Measurements from ENCODE around the gene ABCC10. TPM values are rescaled to one million over a fixed set of nuclear protein-coding genes. Genes with fewer than 3 reads are reported as not detected.

The ABCC10 gene
- polyA plus RNA-seq, 3 donors = 7.6 to 32.8 (median 10.2) TPM

DNA sequence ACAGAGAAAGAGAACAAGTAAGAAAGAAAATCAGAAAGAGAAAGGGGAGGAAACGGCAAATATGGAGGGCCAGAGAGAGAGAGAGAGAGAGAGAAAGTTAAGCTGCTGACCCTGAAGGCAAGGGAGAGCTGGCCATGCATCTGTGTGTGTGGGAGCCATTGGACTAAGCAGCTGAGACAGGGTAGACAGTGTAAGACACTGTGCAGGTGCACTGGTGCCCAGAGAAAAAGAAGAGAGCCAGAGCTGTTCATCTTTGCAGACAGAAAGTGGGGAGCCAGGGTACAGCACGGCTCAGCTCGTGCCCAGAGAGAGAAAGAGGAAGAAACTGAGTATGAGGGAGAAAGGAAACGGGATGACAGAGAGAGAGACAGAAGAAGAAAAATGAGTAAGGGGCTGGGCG is 33.7 kb upstream of the ABCC10 start:
- H3K9ac ChIP-seq (ENCODE audit: insufficient read depth, low read length, poor library complexity, severe bottlenecking) = peak overlapping the region; percentile 51
- Mint-ChIP-seq H3K36me3 (peaks cover 0 to 5% of the 10 kb centered on the region in 2 donors), H3K4me3 (peak overlapping the region; percentile 78 to 99), H3K27ac (peak overlapping the region; percentile 15 to 80 (median 74)), H3K27me3 (ENCODE audit: low read depth in 3 of 3) (peaks cover 40 to 60% (median 55%) of the 10 kb centered on the region in 3 donors), H3K4me1 (peaks cover 36% of the 10 kb centered on the region), H3K9me3 (peaks cover 0 to 2% (median 0%) of the 10 kb centered on the region in 7 donors)
- peaks cover 9 to 24% of the 10 kb centered on the region in 2 donors for H3K4me1 ChIP-seq (ENCODE audit: control insufficient read depth in 1 of 2, insufficient read depth in 2 of 2, low read length in 2 of 2)
- H3K36me3 ChIP-seq (replicated peaks in 1 of 2; ENCODE audit: control insufficient read depth in 1 of 2, insufficient read depth in 2 of 2, low read length in 2 of 2) = no peaks in the 10 kb centered on the region
- H3K27me3 ChIP-seq (ENCODE audit: control insufficient read depth in 2 of 2, insufficient read depth in 2 of 2, low read length in 2 of 2) = peaks cover 24 to 42% of the 10 kb centered on the region in 2 donors
- H3K4me2 ChIP-seq (replicated peaks; ENCODE audit: extremely low read depth, low read length, poor library complexity, severe bottlenecking) = peak overlapping the region; percentile 67
- H3K9me3 ChIP-seq (replicated peaks in 1 of 2; ENCODE audit: control insufficient read depth in 1 of 2, insufficient read depth in 1 of 2, low read length in 2 of 2) = no peaks in the 10 kb centered on the region
- 0% methylated on average over 3 of the region's 5 CpGs for WGBS (ENCODE audit: insufficient coverage)
- peak overlapping the region; percentile 80 for H2AFZ ChIP-seq (ENCODE audit: insufficient read depth, low read depth, low read length, poor library complexity, severe bottlenecking)
- peak; percentile 17 to 52 (median 38) for DNase-seq
- no peaks in the 10 kb centered on the region for H4K20me1 ChIP-seq (ENCODE audit: insufficient read depth, low read length)
- TF ChIP-seq, protein P1, sequence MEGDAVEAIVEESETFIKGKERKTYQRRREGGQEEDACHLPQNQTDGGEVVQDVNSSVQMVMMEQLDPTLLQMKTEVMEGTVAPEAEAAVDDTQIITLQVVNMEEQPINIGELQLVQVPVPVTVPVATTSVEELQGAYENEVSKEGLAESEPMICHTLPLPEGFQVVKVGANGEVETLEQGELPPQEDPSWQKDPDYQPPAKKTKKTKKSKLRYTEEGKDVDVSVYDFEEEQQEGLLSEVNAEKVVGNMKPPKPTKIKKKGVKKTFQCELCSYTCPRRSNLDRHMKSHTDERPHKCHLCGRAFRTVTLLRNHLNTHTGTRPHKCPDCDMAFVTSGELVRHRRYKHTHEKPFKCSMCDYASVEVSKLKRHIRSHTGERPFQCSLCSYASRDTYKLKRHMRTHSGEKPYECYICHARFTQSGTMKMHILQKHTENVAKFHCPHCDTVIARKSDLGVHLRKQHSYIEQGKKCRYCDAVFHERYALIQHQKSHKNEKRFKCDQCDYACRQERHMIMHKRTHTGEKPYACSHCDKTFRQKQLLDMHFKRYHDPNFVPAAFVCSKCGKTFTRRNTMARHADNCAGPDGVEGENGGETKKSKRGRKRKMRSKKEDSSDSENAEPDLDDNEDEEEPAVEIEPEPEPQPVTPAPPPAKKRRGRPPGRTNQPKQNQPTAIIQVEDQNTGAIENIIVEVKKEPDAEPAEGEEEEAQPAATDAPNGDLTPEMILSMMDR (IDR thresholded peaks at IDR 0.05) = no peak
- peak overlapping the region in 1 of 2 donors; percentile 38 for H3K27ac ChIP-seq (ENCODE audit: low read depth in 1 of 2, low read length in 2 of 2)
- H3K79me2 ChIP-seq (ENCODE audit: insufficient read depth, low read length) = no peaks in the 10 kb centered on the region
- intact Hi-C loops (cut with micrococcal nuclease) = loop anchor here in 1 of 2 donors (10.0 kb wide), 1 partner anchor 129 kb away; no protein-coding TSS in a partner anchor
- H3K4me3 ChIP-seq (replicated peaks in 1 of 3; ENCODE audit: low read depth in 2 of 3, low read length in 3 of 3) = peak overlapping the region; percentile 21 to 71 (median 59)

DNA sequence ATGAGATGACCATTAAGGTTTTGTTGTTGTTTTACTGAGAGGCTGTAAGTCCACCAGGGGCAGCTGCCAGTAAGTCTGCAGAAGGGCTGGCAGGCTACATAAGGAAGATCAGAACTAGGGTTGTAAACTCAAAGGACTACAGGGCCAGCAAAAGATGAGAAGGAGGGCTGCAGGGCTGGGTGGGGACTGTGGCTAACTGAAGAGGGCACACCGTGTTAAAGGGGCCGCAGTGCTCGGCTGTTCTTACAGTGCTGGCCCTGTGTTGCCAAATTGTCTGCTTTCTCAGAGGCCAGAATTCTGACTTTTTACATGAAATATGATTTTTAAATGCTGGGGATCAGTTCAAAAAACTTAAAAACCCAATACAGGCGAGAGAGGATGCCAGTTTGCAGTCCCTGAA is 32.4 kb upstream of the ABCC10 start:
- no peak overlapping the region for H2AFZ ChIP-seq (ENCODE audit: insufficient read depth, low read depth, low read length, poor library complexity, severe bottlenecking)
- Mint-ChIP-seq H3K4me3 (no peak overlapping the region), H3K9me3 (no peaks in the 10 kb centered on the region), H3K36me3 (peaks cover 0 to 5% of the 10 kb centered on the region in 2 donors), H3K4me1 (peaks cover 36% of the 10 kb centered on the region), H3K27ac (peak overlapping the region in 1 of 7 donors; percentile 42), H3K27me3 (ENCODE audit: low read depth in 3 of 3) (peaks cover 31 to 53% (median 45%) of the 10 kb centered on the region in 3 donors)
- no peaks in the 10 kb centered on the region for H4K20me1 ChIP-seq (ENCODE audit: insufficient read depth, low read length)
- H3K4me1 ChIP-seq (ENCODE audit: control insufficient read depth in 1 of 2, insufficient read depth in 2 of 2, low read length in 2 of 2) = peaks cover 9 to 24% of the 10 kb centered on the region in 2 donors
- H3K4me2 ChIP-seq (replicated peaks; ENCODE audit: extremely low read depth, low read length, poor library complexity, severe bottlenecking) = no peak overlapping the region
- 94% methylated on average over 3 of the region's 4 CpGs for WGBS (ENCODE audit: insufficient coverage)
- H3K9ac ChIP-seq (ENCODE audit: insufficient read depth, low read length, poor library complexity, severe bottlenecking) = no peak overlapping the region
- no peaks in the 10 kb centered on the region for H3K79me2 ChIP-seq (ENCODE audit: insufficient read depth, low read length)
- TF ChIP-seq, protein P1 (IDR thresholded peaks at IDR 0.05) = no peak
- H3K9me3 ChIP-seq (replicated peaks in 1 of 2; ENCODE audit: control insufficient read depth in 1 of 2, insufficient read depth in 1 of 2, low read length in 2 of 2) = no peaks in the 10 kb centered on the region
- H3K4me3 ChIP-seq (replicated peaks in 1 of 3; ENCODE audit: low read depth in 2 of 3, low read length in 3 of 3) = no peak overlapping the region
- DNase-seq = no peak
- intact Hi-C loops (cut with micrococcal nuclease) = loop anchor here (5.0 to 10.0 kb wide), 3 partner anchors 33 to 133 kb away; no protein-coding TSS in a partner anchor
- no peak overlapping the region for H3K27ac ChIP-seq (ENCODE audit: low read depth in 1 of 2, low read length in 2 of 2)
- peaks cover 15 to 30% of the 10 kb centered on the region in 2 donors for H3K27me3 ChIP-seq (ENCODE audit: control insufficient read depth in 2 of 2, insufficient read depth in 2 of 2, low read length in 2 of 2)
- H3K36me3 ChIP-seq (replicated peaks in 1 of 2; ENCODE audit: control insufficient read depth in 1 of 2, insufficient read depth in 2 of 2, low read length in 2 of 2) = no peaks in the 10 kb centered on the region
